22Rv1 (cell line): ENCODE measurements around the gene MYO5C.
A peak's percentile ranks its signal among the peaks of the same experiment; 100 is the strongest.

ENCODE experiments used
- H3K27ac ChIP-seq: fragments of 450-650 bp; 2 replicates; pipeline ENCODE4 v1.5.1; 2017
- CTCF ChIP-seq: fragments of 450-650 bp; IDR thresholded peaks from 2 replicates; pipeline ENCODE4 v1.5.1; 2017; ENCODE audit warnings: mild to moderate bottlenecking
- ZFX ChIP-seq: fragments of 450-650 bp; IDR thresholded peaks from 2 replicates; pipeline ENCODE4 v1.6.1; 2017; ENCODE audit warnings: antibody characterized with exemption, borderline replicate concordance

MYO5C gene

GRCh38 chr15:52306270-52306669 lies 10.7 kb upstream of the MYO5C start:
- no peak overlapping the region for H3K27ac ChIP-seq
- TF ChIP-seq CTCF (no peak), ZFX (no peak)

GRCh38 chr15:52303093-52303772 lies 7.6 kb upstream of the MYO5C start:
- no peak overlapping the region for H3K27ac ChIP-seq
- TF ChIP-seq CTCF (no peak), ZFX (no peak)

- no peak overlapping the region for H3K27ac ChIP-seq
- TF ChIP-seq CTCF: no peak
- TF ChIP-seq ZFX: no peak
Measured at GRCh38 chr15:52301265-52301847, 5.8 kb upstream of the MYO5C start.

GRCh38 chr15:52294881-52295420 lies 653 bp downstream of the MYO5C start:
- H3K27ac ChIP-seq: peak overlapping the region; percentile 80
- TF ChIP-seq CTCF (no peak), ZFX (no peak)

GRCh38 chr15:52292780-52293392 lies 2.7 kb downstream of the MYO5C start:
- peak overlapping the region; percentile 29 for H3K27ac ChIP-seq
- TF ChIP-seq CTCF (no peak), ZFX (no peak)

GRCh38 chr15:52291204-52291603 lies 4.4 kb downstream of the MYO5C start:
- H3K27ac ChIP-seq: peak overlapping the region; percentile 97

More at GRCh38 chr15:52291204-52291603, 4.4 kb downstream of the MYO5C start:
- TF ChIP-seq ZFX (no peak), CTCF (no peak)
